Activated CD4-positive, alpha-beta T cell treated with anti-CD3 and anti-CD28 coated beads for 24 hours (primary cell): ENCODE data around the gene SERP2.
"Not testable (repeated sequence)": the region's sequence is repeated elsewhere in the genome, so short reads cannot be mapped to it uniquely, and the experiment has no call there.

Experiments used
- DNase-seq, 2 donors: peaks; one replicate each; pipeline ENCODE4 v3.0.0-alpha.2; 2020; ENCODE audit warnings: low read depth in 2 of 2

The SERP2 gene

DNA sequence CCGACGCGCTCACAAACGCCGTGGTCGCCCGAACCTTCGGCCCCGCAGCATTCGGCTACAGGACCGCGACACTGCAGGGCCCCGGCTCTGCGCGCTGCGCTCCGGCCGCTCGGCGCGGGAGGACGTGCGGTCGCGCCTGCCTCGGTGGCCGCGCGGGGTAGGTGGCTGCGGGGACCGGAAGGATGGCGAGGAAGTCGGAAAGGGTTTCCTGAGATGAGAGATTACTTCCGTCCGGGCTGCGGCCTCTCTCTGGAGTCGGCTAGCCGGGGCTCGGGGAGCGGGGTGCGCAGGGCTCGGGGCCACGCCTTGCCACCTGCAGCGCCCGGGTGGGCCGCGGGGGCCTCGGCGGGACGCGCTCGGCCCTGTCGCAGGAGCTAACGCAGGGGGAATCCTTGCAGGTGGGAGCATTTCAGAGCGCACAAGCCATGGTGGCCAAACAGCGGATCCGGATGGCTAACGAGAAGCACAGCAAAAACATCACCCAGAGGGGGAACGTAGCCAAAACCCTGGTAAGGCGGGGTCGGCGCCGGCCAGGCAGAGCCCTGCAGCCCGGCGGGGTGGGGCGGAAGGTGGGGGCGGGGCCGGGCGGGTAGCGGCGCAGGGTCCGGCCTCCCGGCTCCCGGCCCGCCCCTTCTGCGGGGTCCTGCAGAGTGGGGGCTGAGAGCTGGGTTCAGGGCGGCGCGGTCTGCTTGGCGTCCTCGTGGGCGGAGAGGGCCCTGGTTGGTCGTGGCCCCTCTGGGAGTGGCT lies at the start of gene SERP2:
TSS of gene SERP2 (plus strand) at position 224 of the 747 bp plus-strand sequence. CDS start at position 426, 202 bp downstream.
- DNase-seq = no peak

GRCh38 chr13:44326961-44327360 lies 46.7 kb upstream of the SERP2 start:
- no peak for DNase-seq

DNA sequence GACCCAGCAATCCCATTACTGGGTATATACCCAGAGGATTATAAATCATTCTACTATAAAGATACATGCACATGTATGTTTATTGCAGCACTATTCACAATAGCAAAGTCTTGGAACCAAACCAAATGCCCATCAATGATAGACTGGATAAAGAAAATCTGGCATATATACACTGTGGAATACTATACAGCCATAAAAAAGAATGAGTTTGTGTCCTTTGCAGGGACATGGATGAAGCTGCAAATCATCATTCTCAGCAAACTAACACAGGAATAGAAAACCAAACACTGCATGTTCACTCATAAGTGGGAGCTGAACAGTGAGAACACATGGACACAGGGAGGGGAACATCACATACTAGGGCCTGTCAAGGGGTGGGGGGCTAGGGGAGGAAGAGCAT lies 44.6 kb upstream of the SERP2 start:
- DNase-seq = not testable (repeated sequence)

DNA sequence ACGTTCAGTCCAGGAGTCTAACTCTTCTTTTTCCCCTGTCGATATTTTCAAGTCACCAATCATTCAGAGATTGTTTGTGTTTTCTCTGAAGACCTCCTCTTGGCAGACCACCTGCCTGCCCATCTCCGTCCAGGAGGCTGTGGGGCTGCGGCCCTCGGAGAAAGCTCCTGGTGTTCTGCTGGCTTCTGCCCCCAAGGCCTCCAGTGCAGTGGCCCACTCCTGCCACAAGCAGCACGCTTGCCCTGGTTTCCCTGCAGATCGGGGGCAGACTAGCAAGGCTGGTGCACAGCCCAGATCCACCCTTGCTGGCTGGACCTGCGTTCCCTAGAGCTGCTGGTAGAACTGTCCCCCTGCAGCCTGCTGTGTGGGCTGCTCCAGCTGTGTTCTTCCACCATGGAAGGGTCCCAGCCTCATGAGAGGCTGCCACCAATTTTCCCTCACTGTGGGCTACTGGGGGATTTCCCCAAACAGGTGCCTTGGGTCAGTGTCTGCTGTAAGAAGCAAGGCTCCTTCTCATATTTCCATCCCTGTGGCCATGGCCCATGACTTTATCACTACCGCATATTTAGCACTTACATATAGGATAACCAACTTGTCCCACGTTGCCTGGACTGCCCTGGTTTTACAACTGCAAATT lies 43.6 kb upstream of the SERP2 start:
- no peak for DNase-seq

GRCh38 chr13:44331446-44331845 lies 42.2 kb upstream of the SERP2 start:
- no peak for DNase-seq

DNA sequence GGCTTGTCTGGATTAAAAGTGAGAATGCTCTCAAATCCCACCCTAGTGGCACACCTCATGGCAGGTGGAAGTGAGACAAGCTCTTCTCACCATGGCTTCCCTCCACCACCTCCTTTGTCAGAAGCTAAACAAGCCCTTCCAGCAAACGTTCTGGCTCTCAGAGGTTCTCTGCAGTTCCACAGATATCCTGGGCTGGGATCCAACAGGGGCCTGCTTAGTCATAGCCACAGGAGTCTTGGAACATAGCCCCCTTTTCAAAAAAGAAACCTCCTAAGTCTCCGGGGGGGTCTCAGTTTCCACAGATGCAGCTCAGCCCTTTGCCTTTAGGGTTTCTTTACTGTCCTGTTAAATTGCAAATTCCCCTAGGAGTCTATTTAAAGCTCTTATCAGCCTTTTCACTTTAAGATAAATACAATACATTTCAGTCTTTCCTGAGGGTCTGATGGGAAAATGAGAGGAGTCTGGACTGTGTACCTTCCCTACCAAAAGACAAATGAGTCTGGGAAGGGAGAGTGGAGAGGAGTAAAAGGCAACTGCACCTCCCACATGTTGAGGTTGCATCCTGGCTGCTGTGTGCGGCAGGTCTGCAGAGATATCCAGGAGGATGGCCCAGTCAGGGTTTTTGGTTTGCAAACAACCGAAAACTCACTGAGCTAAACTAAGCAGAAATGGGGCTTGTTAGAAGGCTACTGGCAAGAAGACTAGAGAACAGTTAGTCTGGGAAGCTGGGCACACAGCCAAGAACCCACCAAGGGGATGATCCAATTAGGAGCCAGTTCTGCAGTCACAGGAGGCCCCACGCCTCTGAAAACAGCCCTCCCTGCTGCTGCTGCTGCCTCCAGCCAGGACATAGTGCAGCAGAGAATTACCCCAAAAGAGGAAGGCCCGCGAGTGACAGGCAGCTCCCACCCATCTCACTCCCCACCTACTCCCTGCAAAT lies 41.4 kb upstream of the SERP2 start:
- no peak for DNase-seq

GRCh38 chr13:44333950-44334655 lies 39.5 kb upstream of the SERP2 start:
- no peak for DNase-seq

DNA sequence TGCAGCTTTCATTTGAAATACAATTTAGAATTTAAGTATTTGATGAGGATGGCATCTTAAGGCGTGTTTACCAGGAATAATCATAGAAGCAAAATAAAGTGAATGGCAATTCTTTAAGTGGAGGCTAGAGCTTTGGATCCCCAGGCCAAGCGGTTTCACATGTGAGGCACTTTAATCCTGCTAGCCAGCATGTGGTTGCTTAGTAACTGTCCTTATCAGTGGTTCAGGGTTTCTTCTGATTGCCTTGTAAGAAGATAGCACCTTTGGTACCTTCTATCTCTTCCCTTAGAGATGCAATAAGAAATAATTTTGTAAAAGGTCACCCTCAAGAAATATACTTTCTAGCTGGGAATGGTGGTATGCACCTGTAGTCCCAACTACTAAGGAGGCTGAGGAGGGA lies 38.9 kb upstream of the SERP2 start:
- DNase-seq = no peak

GRCh38 chr13:44336934-44337333 lies 36.7 kb upstream of the SERP2 start:
- no peak for DNase-seq

DNA sequence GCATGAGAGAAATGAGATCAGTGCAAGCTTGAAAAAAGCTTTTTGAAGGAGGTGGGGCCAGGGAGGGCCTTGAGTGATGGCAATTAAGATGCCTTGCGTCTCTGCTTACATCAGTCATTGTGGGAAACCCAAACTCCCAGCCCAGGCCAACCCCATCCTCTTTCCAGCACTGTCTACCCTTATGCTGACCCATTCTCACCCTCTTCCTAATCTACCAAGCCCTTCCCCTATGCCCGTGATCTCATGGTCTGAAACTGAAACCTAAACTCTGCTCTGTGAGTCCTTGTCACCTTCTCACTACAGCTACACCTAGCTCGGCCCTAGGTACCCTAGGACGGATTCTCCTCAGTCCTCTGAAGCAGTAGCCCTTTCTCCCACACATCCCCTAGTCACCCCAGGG lies 36.0 kb upstream of the SERP2 start:
- no peak for DNase-seq

DNA sequence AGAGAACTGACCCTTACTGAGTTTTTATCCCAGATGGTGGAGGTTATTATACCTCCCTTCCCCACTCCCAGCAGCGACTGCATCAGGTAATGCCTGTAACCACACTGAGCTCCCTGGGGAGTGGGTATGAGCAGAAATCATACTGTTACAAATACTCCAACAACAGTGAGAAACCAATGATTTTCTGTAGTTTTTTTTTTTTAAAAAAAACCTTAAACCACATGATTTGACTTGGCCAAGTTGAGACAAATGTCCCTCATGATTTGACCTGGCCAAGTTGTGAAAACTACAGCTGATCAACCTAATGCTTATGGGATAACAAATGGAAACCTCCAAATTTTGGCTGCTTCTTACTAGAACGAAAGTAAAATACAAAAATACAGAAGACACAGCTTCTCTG lies 33.1 kb upstream of the SERP2 start:
- DNase-seq = no peak

DNA sequence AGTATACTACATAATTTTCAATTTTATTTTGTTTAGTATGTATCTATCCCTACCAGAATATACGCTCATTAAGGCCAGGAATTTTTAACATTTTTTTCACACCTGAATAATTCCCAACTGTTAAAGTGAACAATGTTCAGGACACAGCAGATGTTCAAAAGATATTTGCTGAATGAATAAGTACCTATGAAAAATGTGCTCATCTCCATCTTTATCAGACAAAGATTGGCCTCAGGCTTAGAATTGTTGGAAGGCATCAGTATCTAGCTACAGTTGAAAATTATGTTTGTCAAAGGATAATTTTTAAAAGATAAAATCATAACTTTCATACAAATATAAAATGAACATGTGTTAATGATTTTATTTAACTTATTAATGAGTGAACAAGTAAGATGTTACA lies 30.9 kb upstream of the SERP2 start:
- DNase-seq = no peak

- no peak for DNase-seq
Observed at GRCh38 chr13:44346534-44346933, 27.1 kb upstream of the SERP2 start.

DNA sequence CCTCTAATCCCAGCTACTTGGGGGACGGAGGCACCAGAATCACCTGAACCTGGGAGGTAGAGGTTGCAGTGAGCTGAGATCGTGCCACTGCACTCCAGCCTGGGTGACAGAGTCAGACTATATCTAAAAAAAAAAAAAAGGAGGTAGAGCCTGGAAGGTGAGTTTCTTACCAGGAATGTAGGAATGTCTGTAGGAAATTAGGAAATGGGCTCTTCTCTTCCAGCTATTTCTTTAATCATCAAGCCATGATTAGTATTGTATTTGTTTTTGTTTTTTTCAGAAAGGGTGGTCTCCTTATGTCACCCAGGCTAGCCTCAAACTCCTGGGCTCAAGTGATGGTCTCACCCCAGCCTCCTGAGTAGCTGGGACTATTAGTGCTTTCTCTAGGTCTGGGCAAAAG lies 26.3 kb upstream of the SERP2 start:
- DNase-seq = no peak

DNA sequence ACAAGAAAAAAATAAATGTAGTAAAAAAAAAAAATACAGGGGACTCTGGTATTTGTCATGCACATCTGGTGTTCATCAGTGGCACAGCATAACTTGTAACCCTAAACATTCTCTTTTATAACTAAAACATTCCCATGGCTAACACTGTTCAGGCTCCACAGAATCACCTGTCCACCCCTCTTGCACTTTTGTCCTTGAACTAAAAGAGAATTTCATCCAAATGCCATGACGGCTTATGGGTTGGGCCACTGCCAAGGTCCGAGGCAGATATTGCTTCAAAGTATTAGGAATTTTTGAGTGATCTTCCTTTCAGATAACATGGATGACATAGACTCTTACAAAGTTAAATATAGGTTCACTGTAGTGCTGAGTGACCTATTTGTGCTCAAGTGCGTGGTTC lies 25.7 kb upstream of the SERP2 start:
- DNase-seq = no peak

DNA sequence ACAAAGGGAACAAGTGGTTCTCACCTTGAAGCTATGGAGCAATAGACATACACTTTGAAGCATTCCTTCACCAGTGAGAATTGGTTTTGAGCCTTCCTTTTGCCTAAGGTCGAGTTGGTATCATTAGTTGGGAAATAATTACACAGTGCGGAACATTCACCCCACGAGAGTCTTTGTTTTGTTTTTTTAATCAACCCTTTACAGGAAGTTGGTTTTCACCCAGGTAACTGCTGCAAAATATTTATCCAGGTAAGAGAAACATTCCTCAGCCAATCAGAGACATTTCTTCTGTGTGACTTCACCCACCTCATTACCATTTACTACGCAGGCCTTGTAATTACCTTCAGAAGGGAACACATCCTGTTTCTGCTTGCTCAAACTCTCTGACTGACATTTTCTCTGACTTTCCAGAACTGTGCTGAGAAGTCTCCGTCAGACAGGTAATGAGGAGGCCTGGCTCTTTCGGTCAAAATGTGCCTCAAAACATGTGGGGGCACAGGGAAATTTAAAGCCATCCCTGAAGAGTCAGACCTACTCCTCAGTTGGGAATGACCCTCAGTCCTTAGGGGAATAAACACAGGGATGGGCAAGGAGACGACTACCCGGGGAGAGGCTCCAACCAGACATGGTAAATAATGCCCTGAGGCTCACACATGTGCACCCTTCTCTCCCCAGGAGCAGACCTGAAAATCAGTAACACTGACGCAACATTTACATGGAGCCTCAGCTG lies 22.7 kb upstream of the SERP2 start:
- no peak for DNase-seq

- no peak for DNase-seq
Observed at GRCh38 chr13:44351505-44351854, 22.1 kb upstream of the SERP2 start.

DNA sequence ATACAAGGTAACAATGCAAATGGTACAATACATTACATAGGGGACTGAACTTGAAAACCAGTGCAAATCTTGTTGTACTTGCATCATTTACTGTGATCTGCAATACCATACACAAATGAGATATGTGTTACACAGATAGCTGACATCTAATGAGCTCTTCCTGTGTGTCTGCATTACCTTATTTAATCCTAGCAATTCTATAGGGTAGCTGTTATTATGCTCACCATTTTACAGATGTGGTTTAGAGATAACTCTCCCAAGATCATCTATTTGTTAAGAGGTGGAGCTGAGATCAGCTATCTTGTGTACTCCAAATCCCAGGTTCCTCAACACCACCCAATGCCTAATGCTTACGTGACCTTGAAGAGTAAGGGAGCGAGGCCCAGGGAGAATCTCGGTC lies 21.4 kb upstream of the SERP2 start:
- no peak for DNase-seq

DNA sequence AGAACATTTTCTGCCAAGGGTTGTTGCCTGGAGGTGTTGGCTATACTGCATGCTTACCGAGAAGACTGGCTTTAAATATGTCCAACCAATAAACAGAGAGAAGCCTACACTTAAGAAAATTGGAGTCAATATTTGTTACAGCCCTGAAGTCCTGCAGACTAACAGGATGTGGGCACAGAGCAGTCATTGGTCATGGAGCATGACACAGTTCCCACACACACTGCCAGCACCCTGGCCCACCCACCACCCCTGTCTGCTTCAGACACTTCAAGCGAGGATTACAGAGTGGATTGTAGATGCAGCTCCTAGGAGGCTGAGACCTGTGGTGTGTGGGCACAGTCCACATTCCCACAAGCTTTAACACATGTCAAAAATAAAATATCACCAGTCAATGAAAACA lies 21.0 kb upstream of the SERP2 start:
- no peak for DNase-seq

GRCh38 chr13:44354331-44354730 lies 19.3 kb upstream of the SERP2 start:
- DNase-seq = no peak

- no peak for DNase-seq
Observed at GRCh38 chr13:44354884-44355283, 18.7 kb upstream of the SERP2 start.
